Astrocyte (in vitro differentiated cells and primary cell): ENCODE measurements around the gene TUB. TPM values are rescaled to one million over a fixed set of nuclear protein-coding genes. Genes with fewer than 3 reads are reported as not detected.

Source experiments
- DNase-seq: peaks from one replicate; pipeline ENCODE4 v3.0.0-alpha.2; 2010; ENCODE audit warnings: low read depth
- FAIRE-seq: peaks from 2 replicates; lab custom pipeline; 2011; peaks lifted over from hg19 to GRCh38; lab: Jason Lieb, UNC
- H2AFZ ChIP-seq: 2 replicates; pipeline ENCODE4 v1.6.0; 2012; ENCODE audit warnings: low read depth, low read length, inconsistent platforms
- H3K27ac ChIP-seq: 2 replicates; pipeline ENCODE4 v1.5.1; 2011; ENCODE audit warnings: low read depth, low read length, inconsistent platforms
- H3K27me3 ChIP-seq: 2 replicates; pipeline ENCODE4 v1.6.0; 2011; ENCODE audit warnings: low read length, inconsistent platforms; ENCODE audit not compliant: insufficient read depth
- H3K36me3 ChIP-seq: 2 replicates; pipeline ENCODE4 v1.5.1; 2011; ENCODE audit warnings: low read length, inconsistent platforms; ENCODE audit not compliant: insufficient read depth
- H3K4me1 ChIP-seq: 2 replicates; pipeline ENCODE4 v1.5.1; 2011; ENCODE audit warnings: low read length, inconsistent platforms; ENCODE audit not compliant: insufficient read depth
- H3K4me2 ChIP-seq: 2 replicates; pipeline ENCODE4 v1.6.0; 2012; ENCODE audit warnings: low read length, inconsistent platforms
- H3K4me3 ChIP-seq: 2 replicates; pipeline ENCODE4 v1.5.1; 2011; ENCODE audit warnings: low read depth, mild to moderate bottlenecking, low read length, inconsistent platforms; ENCODE audit not compliant: insufficient read depth
- H3K79me2 ChIP-seq: 2 replicates; pipeline ENCODE4 v1.6.0; 2012; ENCODE audit warnings: mild to moderate bottlenecking, low read length, inconsistent platforms; ENCODE audit not compliant: insufficient read depth
- H3K9ac ChIP-seq: 2 replicates; pipeline ENCODE4 v1.6.0; 2012; ENCODE audit warnings: mild to moderate bottlenecking, low read length, inconsistent platforms
- H3K9me3 ChIP-seq: 2 replicates; pipeline ENCODE4 v1.5.1; 2012; ENCODE audit warnings: low read depth, mild to moderate bottlenecking, low read length, inconsistent platforms; ENCODE audit not compliant: insufficient read depth
- H4K20me1 ChIP-seq: 2 replicates; pipeline ENCODE4 v1.6.0; 2012; ENCODE audit warnings: low read length, inconsistent platforms; ENCODE audit not compliant: insufficient read depth
- H3K27ac Mint-ChIP-seq: one replicate; pipeline ENCODE4 v1.8.0; 2021; ENCODE audit warnings: mild to moderate bottlenecking, mixed read lengths; ENCODE audit not compliant: unreplicated experiment
- H3K27me3 Mint-ChIP-seq: one replicate; pipeline ENCODE4 v1.8.0; 2021; ENCODE audit warnings: low read depth, mixed read lengths; ENCODE audit not compliant: unreplicated experiment
- H3K36me3 Mint-ChIP-seq: one replicate; pipeline ENCODE4 v1.8.0; 2021; ENCODE audit warnings: low read depth, mixed read lengths; ENCODE audit not compliant: unreplicated experiment
- H3K4me1 Mint-ChIP-seq: one replicate; pipeline ENCODE4 v1.8.0; 2021; ENCODE audit warnings: low read depth, mixed read lengths; ENCODE audit not compliant: unreplicated experiment
- H3K4me3 Mint-ChIP-seq: one replicate; pipeline ENCODE4 v1.8.0; 2021; ENCODE audit warnings: mild to moderate bottlenecking, moderate library complexity, mixed read lengths; ENCODE audit not compliant: unreplicated experiment
- H3K9me3 Mint-ChIP-seq: one replicate; pipeline ENCODE4 v1.8.0; 2021; ENCODE audit warnings: mild to moderate bottlenecking, mixed read lengths; ENCODE audit not compliant: unreplicated experiment
- EZH2 ChIP-seq: IDR thresholded peaks from 2 replicates; pipeline ENCODE4 v1.6.1; 2012; ENCODE audit warnings: mild to moderate bottlenecking, low read length, inconsistent platforms; ENCODE audit not compliant: insufficient read depth
- total RNA-seq: library from RNA; stranded (reverse); gene quantifications from 2 replicates; pipeline ENCODE4 v1.2.1, GENCODE V29; 2021
- TF ChIP-seq, protein P1 (sequence below): IDR thresholded peaks from 2 replicates; pipeline ENCODE4 v1.5.1; 2011; ENCODE audit warnings: low read depth, mild to moderate bottlenecking, inconsistent platforms, low read length, moderate library complexity; ENCODE audit not compliant: insufficient read depth

The TUB gene
- total RNA-seq, 1 donor from 2014 or later, result 5.7 TPM

DNA sequence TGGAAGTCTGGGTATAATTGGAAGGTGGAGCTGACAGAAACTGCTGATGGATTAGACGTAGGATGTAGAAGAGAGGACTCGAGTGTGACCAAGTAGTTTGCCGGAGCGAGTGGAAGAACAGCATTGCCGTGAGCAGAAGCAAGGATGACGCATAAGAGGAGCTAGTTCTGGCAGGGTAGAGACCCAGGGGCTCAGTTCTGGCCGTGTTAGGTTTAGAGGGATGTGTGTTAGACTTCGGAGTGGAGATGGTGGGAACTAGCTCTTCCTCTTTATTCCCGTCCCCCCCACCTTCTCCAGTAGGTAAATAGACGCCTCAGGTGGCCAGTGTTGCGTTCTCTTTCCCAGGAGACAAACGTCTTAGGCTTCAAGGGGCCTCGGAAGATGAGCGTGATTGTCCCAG, 19.1 kb downstream of the TUB start:
- FAIRE-seq (no peak), DNase-seq (no peak)
- Histone ChIP-seq H3K36me3 (no peaks in the 10 kb centered on the region), H3K27me3 (no peaks in the 10 kb centered on the region), H3K79me2 (no peaks in the 10 kb centered on the region), H3K9me3 (no peaks in the 10 kb centered on the region), H3K27ac (no peak overlapping the region), H2AFZ (no peak overlapping the region), H3K4me1 (peaks cover 13% of the 10 kb centered on the region), H3K4me3 (no peak overlapping the region), H3K9ac (no peak overlapping the region), H3K4me2 (no peak overlapping the region), H4K20me1 (no peaks in the 10 kb centered on the region)
- TF ChIP-seq, protein P1, sequence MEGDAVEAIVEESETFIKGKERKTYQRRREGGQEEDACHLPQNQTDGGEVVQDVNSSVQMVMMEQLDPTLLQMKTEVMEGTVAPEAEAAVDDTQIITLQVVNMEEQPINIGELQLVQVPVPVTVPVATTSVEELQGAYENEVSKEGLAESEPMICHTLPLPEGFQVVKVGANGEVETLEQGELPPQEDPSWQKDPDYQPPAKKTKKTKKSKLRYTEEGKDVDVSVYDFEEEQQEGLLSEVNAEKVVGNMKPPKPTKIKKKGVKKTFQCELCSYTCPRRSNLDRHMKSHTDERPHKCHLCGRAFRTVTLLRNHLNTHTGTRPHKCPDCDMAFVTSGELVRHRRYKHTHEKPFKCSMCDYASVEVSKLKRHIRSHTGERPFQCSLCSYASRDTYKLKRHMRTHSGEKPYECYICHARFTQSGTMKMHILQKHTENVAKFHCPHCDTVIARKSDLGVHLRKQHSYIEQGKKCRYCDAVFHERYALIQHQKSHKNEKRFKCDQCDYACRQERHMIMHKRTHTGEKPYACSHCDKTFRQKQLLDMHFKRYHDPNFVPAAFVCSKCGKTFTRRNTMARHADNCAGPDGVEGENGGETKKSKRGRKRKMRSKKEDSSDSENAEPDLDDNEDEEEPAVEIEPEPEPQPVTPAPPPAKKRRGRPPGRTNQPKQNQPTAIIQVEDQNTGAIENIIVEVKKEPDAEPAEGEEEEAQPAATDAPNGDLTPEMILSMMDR, result no peak
- no peak for TF ChIP-seq EZH2
- H3K4me1 Mint-ChIP-seq, result peaks cover 17% of the 10 kb centered on the region
- H3K36me3 Mint-ChIP-seq, result peaks cover 9% of the 10 kb centered on the region
- H3K27ac Mint-ChIP-seq, result no peak overlapping the region
- H3K9me3 Mint-ChIP-seq, result no peaks in the 10 kb centered on the region
- H3K4me3 Mint-ChIP-seq, result no peak overlapping the region
- peaks cover 6% of the 10 kb centered on the region for H3K27me3 Mint-ChIP-seq

DNA sequence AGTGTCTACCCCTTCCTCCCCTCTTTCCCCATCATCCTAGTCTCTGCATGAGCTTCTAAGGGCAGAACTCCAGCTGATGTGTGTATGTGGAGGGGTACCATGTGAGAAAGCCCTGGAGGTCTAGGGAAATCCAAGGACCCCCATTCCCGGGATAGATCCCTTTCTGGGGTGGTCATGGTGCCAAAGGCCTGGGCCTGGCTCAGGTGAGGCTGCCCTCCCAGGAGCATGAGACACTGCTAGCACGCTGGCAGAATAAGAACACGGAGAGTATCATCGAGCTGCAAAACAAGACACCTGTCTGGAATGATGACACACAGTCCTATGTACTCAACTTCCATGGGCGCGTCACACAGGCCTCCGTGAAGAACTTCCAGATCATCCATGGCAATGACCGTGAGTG, 19.6 kb downstream of the TUB start:
- Mint-ChIP-seq H3K9me3 (no peaks in the 10 kb centered on the region), H3K4me1 (peaks cover 17% of the 10 kb centered on the region), H3K4me3 (no peak overlapping the region), H3K36me3 (peaks cover 9% of the 10 kb centered on the region), H3K27ac (no peak overlapping the region), H3K27me3 (peaks cover 6% of the 10 kb centered on the region)
- no peak overlapping the region for H3K27ac ChIP-seq
- H2AFZ ChIP-seq, result no peak overlapping the region
- no peaks in the 10 kb centered on the region for H3K36me3 ChIP-seq
- no peaks in the 10 kb centered on the region for H3K79me2 ChIP-seq
- H3K4me1 ChIP-seq, result peaks cover 13% of the 10 kb centered on the region
- FAIRE-seq (no peak), DNase-seq (no peak)
- TF ChIP-seq, protein P1, result no peak
- no peak for TF ChIP-seq EZH2
- H3K9me3 ChIP-seq, result no peaks in the 10 kb centered on the region
- no peaks in the 10 kb centered on the region for H3K27me3 ChIP-seq
- no peak overlapping the region for H3K4me3 ChIP-seq
- no peak overlapping the region for H3K9ac ChIP-seq
- no peak overlapping the region for H3K4me2 ChIP-seq
- no peaks in the 10 kb centered on the region for H4K20me1 ChIP-seq

DNA sequence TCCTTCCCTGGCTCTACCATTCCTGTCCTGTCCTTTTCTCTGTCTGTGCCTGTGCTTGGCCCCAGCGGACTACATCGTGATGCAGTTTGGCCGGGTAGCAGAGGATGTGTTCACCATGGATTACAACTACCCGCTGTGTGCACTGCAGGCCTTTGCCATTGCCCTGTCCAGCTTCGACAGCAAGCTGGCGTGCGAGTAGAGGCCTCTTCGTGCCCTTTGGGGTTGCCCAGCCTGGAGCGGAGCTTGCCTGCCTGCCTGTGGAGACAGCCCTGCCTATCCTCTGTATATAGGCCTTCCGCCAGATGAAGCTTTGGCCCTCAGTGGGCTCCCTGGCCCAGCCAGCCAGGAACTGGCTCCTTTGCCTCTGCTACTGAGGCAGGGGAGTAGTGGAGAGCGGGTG, 20.4 kb downstream of the TUB start:
- Histone ChIP-seq H3K27ac (no peak overlapping the region), H2AFZ (no peak overlapping the region), H3K79me2 (no peaks in the 10 kb centered on the region), H3K9me3 (no peaks in the 10 kb centered on the region), H3K4me1 (peaks cover 13% of the 10 kb centered on the region), H3K36me3 (no peaks in the 10 kb centered on the region), H3K4me2 (no peak overlapping the region), H4K20me1 (no peaks in the 10 kb centered on the region), H3K4me3 (no peak overlapping the region), H3K27me3 (no peaks in the 10 kb centered on the region), H3K9ac (no peak overlapping the region)
- Mint-ChIP-seq H3K4me1 (peaks cover 17% of the 10 kb centered on the region), H3K4me3 (no peak overlapping the region), H3K9me3 (no peaks in the 10 kb centered on the region), H3K36me3 (peaks cover 10% of the 10 kb centered on the region), H3K27ac (no peak overlapping the region), H3K27me3 (peaks cover 6% of the 10 kb centered on the region)
- TF ChIP-seq EZH2, result no peak
- TF ChIP-seq, protein P1, result no peak
- DNase-seq (no peak), FAIRE-seq (no peak)
